Glomerular visceral epithelial cell (primary cell): Measurements from ENCODE around the gene PARD3.
"Not testable (repeated sequence)": the region's sequence is repeated elsewhere in the genome, so short reads cannot be mapped to it uniquely, and the experiment has no call there.

Experiments
- DNase-seq: peaks from one replicate; pipeline ENCODE4 v3.0.0-alpha.2; 2016; ENCODE audit errors: extremely low spot score

The PARD3 gene

DNA sequence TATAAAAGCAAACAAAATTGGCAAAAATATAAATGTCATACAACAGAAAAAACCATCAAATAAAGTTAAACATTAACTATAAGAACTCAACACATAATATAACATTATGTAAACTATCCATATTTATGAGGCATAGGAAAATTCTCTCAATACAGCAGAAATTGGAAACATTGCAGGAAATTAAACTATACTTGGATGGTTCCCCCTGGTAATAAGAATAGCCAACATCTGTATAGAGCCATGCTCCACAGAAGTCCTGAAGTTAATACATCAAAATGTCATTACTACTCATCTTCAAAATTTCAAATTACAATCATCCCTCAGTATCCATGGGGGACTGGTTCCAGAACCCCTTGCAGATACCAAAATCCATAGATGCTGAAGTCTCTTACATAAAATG lies 350.5 kb downstream of the PARD3 start:
- DNase-seq, result no peak

DNA sequence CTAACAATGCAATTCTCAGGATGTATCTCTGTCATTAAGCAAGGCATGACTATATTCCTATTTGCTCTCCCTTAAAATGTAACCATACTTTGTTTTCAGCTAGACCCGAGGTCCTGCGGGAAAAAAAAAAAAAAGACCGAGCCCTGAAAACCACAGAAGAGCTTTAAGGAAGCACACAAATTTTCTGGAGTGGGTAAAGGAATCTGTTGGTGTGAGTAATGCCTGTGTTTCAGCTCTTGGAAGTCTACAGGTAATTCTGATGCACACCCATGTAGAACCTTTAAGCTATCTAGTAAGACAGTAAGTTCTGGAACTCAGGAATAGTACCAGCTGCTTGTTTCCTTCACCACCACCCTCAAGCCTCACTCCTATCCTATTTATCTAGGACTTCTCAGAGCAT lies 351.1 kb downstream of the PARD3 start:
- no peak for DNase-seq

DNA sequence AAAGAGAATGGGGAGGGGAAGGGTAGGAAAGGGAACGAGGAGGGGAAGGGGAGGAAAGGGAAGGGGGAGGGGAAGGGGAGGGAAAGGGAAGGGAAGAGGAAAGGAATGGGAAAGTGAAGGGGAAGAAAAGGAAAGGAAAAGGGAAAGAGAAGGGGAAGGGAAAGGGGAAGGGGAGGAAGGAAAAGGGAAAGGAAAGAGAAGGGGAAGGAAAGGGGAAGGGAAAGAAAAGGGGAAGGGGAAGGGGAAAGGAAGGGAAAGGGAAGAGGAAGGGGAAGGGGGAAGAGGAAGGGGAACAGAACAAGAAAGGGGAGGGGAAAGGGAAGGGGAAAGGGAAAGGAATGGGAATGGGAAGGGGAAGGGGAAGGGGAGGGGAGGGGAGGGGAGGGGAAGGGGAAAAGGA lies 352.1 kb downstream of the PARD3 start:
- DNase-seq, result no peak

DNA sequence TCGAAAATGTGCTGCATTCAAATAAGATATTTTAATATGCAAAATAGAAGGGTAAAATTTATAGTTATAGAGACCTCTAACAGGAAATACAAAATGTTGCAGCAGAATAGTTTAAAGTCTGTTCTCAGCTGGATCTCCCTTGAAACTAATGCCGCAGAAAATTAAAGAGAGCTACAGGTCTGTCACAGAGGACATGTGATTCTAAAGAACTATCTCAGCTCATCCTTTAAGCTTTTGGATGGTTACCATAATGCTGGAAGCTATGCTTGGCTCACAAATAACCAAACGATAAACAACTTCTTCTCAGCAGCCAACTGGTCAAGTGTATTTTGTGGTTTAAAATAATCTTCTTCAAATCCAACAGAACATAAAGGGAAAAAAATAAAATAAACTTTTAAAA lies 353.0 kb downstream of the PARD3 start:
- DNase-seq, result no peak

DNA sequence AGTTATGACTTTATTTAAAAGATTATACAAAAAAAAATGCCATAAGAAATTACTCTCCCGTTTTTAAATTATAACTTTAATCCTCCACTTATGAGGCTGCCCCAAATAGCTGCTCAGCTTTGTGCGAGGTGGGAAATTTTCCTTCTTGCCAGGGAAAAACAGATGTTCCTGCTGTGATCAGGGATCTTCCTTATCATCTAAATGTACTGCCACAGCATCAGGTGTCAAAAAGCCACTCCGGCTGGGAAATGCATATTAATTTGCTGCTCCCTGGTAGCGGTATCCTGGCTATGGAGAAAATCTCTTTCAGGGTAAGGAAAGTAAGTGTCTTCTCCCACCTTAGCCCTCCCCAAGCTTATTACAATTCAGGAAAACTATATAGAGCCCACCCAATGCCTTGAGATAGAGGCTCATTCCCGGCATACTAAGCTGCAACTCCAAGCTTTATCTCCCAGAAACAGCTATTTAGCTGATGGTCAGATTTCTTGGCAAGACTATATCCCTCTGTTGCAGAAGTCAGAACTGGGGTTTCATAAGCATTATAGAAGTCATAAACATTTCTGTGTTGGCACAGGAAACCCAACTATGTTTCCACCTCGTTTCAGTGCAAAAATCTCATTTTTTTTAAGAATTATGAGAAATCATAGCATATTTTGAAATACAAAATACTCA lies 360.4 kb downstream of the PARD3 start:
- DNase-seq, result no peak

DNA sequence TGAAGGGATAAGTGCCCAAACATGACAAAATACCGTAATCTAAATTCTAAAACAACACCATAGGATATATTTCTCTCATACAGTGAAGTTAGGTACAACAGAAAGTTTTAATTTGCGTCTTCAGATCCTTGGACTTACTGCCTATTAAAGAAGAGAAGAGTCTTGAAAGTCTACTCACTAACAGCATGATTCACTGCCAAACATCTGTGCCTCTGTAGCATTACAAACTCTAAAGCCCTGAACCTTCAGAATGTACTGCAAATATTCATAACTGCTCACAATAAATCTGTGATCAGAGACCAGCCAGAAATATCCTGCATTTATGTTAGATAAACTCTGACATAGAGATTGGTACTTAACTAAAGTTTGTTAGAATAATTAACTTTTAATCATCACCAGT lies 365.3 kb downstream of the PARD3 start:
- no peak for DNase-seq

DNA sequence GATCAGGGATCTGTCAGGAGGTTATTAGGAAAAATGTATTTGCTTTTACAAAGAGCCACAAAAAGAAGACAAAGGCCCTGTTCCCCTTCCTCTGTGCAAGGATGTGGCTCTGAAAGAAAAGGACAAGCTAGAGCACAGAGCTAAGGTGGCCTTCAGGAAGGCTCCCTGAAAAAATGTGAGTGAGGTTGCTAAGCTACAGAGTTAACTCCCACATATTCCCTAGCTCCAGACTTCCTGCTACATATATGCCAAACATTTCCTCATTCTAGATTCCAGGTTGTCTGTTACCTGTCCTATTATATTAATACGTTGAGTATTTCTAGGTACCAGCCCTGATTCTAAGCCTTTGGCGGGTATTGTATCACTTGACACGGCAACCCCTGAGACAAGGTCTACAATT lies 369.0 kb downstream of the PARD3 start:
- DNase-seq, result no peak

DNA sequence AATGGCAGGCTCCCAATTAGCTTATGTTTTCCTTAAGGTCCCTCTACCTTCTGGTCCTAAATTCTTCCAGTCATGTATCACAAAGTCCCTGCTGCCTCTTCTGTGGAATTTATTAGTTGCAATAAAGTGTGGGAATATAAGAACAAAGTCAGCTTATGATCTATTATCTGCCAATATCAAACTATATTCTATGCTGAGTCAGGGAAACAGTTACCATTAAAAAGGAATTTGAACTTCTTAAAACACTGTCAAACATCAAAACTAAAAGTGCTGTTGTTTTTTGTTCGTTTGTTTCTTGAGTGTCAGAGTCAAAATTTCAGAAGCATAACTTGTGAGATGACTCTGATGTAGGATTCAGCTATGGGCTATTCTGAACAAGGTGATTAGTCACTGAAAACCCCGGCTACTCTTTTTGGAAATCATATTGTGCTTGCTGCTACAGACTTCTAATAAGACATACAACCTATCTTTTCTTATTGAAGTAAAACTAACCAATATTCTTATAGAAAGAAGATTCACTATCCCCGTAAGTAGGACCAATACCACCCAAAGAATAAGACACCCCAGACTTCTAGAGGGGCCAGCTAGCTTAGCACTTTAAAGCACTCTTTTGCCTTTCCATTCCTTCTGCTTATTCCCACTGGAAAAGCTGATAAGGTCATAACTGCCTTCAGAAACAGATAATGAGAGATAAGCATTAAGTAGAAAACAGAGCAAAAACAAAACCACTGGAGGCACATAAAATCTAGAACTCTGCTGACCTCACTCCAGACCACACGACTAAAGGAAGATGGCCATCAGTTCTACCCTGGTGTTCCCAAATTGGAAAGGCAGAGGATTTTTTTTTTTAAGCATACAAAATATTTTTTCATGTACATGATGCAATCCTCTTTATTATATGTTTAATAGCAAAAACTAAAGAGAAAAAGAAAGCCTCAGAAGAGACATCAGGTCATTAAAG lies 370.6 kb downstream of the PARD3 start:
- no peak for DNase-seq

DNA sequence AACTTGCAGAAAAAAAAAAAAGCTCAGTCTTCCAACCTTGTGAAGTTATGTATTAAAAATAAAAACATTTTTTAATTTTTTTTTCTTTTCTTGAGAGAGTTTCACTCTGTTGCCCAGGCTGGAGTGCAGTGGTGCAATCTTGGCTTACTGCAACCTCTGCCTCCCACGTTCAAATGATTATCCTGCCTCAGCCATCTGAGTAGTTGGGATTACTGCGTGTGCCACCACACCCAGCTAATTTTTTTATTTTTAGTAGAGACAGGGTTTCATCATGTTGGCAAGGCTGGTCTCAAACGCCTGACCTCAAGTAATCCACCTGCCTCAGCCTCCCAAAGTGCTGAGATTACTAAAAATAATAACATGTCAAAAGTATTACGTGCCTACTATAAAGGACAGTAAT lies 375.7 kb downstream of the PARD3 start:
- not testable (repeated sequence) for DNase-seq

DNA sequence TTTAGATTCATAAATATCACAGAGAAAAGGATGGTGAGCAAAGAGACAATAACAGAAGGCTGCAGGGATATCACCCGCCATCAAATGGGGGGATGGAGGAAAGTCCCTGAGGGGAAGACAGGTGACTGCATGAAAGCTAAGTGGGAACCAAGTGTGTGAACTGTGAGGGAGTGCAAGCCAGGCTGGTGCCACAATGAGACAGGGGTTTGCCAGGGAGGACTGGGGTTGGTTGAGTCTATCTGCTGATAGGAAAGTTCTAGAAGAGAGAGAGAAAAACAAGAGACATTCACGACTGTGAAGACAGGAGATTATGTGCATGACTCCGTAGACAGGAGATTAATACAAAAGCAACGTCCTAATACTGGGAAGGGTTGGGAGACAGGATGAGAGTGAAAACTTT lies 376.4 kb downstream of the PARD3 start:
- no peak for DNase-seq

DNA sequence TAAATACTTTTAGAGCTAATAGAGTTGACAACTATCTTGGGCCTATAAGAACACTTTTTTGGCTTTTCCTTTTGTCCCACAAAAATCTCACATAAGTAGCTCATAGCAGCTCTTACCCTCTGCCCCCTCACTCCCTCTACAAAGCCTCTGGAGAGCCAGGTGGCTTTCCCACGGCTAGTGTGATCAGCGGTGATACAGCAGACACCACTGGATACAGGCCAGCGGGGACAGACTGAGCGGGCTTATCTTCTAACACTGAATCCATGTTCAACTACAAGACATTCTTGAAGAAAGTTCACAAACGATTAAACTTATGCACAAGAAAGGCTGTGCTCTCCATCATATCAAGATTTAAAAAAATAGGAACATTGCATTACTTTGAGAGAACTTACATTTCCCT lies 377.2 kb downstream of the PARD3 start:
- DNase-seq, result no peak

DNA sequence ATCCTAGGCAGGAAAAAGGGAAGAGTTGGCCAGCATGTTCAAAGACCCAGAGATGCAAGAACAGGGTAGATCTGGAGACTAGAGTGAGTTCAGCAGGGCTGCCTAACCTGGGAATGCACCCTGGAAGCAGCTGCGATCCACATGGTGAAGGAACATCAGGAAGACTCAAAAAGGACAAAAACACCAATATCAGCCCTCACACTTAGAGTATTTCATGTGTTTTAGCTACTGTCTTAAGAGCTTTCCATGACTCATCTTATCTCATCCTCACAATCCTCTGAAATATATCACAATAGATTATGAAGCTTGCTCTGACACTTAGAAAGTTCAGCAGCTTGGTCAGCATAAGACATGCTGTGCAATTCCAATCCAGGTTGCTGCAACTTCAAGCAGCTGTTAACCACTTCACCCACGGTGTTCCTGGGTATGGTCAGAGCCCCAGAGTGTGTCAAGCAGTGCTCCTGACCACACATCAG lies 380.9 kb downstream of the PARD3 start:
- DNase-seq, result peak; percentile 30

DNA sequence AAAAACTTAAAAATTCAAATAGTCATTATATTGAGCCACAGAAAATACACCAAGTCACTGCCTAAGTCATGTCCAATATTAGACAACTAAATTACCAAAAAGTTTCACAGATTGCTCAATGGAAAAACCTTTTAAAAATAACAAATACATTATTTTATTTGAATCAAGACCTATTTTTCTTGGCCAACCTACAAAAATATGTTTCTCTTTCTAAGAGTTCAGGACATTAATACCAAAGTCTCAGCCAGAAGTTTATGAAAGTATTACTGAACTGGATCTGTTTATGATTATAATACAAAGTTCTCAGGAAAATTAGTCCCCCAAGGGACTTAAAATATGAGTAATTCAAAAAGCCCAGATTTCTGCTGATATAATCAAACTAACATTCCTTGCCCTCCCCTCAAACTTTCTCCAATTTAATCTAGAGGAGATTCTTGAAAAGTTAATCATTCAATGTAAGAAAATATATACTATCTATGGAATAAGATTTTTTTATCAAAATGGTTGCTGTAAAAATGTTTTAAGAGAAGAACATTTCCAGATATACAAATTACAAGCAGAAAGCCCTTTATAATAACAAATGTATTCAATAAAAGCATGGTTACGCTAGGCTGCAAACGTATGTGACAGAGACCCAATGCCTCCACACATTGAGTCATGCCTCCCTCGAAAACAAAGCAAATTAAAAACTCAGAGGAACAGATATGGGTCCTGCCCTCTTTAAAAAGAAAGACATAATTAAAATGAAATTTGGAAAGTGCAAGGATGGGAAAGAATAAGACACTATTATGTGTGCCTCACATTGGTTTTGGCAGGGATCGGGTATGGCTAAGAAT lies 381.6 kb downstream of the PARD3 start:
- no peak for DNase-seq

DNA sequence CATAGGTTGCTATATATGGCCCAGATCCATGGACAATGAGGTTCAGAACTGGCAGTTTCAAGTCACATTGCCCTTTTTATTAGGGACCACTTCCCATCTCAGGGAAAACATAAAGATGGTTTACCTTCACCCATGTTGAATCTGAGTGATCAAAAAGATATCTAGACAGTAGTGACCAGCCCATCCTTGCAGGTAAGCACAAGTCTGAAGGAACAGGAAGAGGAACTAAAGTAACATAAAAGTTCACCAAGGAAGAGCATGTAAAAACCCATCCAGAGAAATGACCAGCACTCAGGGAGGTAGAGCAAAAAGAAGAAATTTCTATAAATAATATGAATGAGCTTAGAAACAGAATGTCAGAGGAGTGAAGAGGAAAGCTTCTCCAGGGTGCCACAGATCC lies 382.5 kb downstream of the PARD3 start:
- DNase-seq, result no peak

DNA sequence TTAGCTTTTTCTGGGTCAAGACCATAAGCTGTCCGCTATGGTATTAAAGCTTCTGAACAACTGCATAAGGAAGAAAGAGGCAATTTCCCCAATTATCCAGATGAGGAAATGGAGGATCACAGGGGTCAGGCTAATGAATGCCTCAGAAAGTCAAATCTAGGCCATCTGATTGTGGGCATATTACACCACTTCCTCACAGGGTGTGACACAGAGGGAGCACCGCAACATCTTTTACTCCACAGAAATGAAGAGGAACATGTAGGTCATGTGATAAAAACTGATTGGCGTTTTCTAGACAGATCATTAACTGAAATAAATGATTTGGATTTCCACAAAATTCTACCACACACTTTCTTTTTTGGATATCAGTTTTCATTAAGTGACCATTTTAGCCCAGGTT lies 384.4 kb downstream of the PARD3 start:
- DNase-seq, result no peak

DNA sequence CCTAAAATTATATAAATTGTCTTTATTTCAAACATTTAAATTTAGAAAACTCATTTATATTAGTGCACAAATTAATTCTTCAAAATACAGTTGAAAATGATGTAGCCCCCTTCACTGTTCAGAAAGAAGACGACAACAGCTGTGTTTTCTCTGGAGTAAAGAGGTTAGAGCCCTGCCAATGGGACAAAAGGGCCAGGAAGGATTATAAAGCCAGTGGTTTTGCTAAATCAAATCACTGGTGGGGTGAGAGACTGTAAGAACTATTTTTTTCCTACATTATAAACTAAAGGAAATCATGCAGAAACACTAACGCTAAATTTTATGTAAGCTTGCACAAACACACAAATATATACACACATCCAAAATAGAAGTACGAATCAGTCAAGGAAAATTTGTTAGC lies 386.6 kb downstream of the PARD3 start:
- DNase-seq, result no peak

DNA sequence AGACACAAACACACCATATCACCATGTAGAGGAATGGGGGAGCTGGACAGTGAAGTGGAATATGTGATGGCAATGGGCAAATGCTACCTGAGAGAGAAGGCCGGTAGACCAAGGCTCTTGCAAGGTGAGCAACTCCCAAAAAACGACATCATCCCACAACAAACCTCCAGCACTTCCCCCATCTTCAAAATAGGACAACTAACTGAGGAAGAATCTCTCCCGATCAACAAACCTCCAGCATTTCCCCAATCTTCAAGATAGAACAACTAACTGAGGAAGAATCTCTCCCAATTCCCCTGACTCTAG lies 387.2 kb downstream of the PARD3 start:
- DNase-seq, result no peak

DNA sequence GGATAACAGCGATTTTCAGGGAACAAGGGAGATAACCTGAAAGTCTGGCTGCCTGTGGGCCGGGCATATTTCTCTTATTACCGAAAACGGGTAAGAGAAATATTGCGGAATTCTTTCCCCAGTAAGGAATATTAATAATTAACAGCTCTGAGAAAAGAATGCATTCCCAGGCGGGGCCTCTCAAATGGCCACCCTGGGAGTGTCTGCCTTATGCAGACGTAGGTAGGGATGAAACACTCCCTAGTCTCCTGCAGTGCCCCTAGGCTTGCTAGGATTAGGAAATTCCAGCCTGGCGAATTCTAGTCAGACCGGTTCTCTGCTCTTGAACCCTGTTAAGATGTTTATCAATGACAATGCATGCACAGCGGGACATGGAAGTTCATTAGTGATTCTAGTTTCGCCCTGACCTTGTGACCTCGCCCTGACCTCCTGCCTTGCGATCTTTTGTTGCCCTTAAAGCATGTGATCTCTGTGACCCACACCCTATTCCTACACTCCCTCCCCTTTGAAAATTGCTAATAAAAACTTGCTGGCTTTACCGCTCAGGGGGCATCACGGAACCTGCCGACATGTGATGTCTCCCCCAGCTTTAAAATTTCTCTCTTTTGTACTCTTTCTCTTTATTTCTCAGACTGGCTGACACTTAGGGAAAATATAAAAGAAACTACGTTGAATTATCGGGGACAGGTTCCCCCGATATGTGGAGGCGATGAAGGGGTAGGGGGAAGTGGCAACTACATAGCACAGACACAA lies 387.8 kb downstream of the PARD3 start:
- peak; percentile 80 for DNase-seq

DNA sequence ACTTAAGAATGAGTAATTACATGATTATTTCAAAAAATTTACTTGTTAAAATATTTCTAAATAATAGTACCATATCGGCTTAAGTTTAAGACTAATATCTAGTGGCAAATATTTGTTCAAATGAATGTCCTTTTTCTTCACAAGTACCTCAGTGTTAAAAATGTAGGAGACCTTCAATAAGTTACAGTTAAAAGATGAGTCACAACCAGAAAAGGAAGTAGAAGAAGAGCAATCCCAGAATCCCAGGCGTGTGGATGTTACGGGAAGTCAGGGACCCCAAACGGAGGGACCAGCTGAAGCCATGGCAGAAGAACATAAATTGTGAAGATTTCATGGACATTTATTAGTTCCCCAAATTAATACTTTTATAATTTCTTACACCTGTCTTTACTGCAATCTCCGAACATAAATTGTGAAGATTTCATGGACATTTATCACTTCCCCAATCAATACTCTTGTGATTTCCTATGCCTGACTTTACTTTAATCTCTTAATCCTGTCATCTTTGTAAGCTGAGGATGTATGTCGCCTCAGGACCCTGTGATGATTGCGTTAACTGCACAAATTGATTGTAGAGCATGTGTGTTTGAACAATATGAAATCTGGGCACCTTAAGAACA lies 388.4 kb downstream of the PARD3 start:
- peak; percentile 45 for DNase-seq

DNA sequence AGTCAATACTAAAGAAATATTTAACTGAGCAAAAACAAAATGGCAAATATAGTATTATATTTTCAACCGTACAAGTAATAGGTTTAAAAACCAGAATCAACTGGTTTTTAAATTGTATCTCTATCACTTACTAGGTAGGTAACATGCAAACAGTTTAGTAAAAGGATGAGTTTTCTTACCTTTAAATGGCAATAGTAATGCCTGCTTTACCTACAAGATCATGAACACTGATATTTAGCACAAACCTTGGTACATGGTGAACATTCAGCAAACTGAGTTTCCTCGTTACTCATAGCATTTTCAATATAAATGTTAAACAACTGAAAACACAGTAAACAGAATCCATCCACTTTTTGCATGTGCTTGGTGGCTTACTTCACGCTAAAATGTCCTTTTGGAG lies 389.1 kb downstream of the PARD3 start:
- no peak for DNase-seq
